NB4 (cell line): Measurements from ENCODE around the gene CTNNA3.

Experiments used
- MYC ChIP-seq: IDR thresholded peaks from 2 replicates; pipeline ENCODE4 v1.6.1; 2011; ENCODE audit warnings: low read depth, low read length
- POLR2A ChIP-seq: IDR thresholded peaks from 2 replicates; pipeline ENCODE4 v1.6.1; 2011; ENCODE audit warnings: mild to moderate bottlenecking; ENCODE audit not compliant: insufficient read length; ENCODE audit errors: extremely low read depth
- TF ChIP-seq, protein P1 (sequence below): IDR thresholded peaks from one replicate; pipeline ENCODE4 v1.5.1; 2012; ENCODE audit warnings: low read depth, low read length
- TF ChIP-seq, protein P2 (sequence below): IDR thresholded peaks from 2 replicates; pipeline ENCODE4 v1.6.1; 2011; ENCODE audit warnings: low read depth, low read length

DNA sequence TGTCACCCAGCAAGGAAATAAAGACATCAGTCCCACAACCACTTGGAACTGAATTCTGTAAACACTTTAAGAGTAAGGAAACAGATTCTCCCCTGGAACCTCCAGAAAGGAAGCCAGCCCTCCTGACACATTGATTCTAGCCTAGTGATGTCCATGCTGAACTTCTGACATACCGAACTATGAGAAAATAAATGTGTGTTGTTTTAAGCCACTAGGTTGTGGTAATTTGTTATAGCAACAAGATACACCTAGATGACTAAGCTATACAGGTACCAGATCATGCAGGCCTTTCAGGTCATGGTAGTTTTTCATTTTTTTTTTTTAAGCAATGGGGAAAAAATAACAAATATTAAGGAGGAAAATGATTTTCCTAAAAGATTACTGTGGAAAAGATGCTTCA is 807.8 kb downstream of the CTNNA3 start:
- TF ChIP-seq, protein P1, sequence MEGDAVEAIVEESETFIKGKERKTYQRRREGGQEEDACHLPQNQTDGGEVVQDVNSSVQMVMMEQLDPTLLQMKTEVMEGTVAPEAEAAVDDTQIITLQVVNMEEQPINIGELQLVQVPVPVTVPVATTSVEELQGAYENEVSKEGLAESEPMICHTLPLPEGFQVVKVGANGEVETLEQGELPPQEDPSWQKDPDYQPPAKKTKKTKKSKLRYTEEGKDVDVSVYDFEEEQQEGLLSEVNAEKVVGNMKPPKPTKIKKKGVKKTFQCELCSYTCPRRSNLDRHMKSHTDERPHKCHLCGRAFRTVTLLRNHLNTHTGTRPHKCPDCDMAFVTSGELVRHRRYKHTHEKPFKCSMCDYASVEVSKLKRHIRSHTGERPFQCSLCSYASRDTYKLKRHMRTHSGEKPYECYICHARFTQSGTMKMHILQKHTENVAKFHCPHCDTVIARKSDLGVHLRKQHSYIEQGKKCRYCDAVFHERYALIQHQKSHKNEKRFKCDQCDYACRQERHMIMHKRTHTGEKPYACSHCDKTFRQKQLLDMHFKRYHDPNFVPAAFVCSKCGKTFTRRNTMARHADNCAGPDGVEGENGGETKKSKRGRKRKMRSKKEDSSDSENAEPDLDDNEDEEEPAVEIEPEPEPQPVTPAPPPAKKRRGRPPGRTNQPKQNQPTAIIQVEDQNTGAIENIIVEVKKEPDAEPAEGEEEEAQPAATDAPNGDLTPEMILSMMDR: no peak
- TF ChIP-seq MYC: no peak
- TF ChIP-seq, protein P2, sequence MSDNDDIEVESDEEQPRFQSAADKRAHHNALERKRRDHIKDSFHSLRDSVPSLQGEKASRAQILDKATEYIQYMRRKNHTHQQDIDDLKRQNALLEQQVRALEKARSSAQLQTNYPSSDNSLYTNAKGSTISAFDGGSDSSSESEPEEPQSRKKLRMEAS: no peak
- no peak for TF ChIP-seq POLR2A
